ENCODE measurements around the gene PPP2R5D.

DNA sequence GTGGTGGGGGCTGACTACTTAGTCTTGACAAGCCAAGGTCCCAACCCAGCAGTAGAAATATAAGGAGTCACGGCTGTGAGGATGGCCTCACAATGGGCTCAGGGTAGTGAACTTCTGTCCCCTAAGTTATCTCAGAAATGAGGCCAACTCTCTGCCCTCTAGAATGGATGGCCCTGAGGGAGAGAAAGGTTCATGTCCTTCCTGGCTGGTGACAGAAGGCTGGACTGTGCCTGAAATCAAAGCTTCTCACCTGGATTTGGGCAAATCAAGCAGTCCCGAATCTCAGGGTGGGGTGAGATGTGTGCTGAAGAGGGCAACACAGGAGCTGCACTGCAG, 49.8 kb downstream of the PPP2R5D start:
- TF ChIP-seq, protein P1, sequence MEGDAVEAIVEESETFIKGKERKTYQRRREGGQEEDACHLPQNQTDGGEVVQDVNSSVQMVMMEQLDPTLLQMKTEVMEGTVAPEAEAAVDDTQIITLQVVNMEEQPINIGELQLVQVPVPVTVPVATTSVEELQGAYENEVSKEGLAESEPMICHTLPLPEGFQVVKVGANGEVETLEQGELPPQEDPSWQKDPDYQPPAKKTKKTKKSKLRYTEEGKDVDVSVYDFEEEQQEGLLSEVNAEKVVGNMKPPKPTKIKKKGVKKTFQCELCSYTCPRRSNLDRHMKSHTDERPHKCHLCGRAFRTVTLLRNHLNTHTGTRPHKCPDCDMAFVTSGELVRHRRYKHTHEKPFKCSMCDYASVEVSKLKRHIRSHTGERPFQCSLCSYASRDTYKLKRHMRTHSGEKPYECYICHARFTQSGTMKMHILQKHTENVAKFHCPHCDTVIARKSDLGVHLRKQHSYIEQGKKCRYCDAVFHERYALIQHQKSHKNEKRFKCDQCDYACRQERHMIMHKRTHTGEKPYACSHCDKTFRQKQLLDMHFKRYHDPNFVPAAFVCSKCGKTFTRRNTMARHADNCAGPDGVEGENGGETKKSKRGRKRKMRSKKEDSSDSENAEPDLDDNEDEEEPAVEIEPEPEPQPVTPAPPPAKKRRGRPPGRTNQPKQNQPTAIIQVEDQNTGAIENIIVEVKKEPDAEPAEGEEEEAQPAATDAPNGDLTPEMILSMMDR (IDR thresholded peaks at IDR 0.05) = no peak
- TF ChIP-seq EP300 (IDR thresholded peaks at IDR 0.05; ENCODE audit: low read depth) = no peak
- no peak for TF ChIP-seq POLR2AphosphoS5 (IDR thresholded peaks at IDR 0.05)
- no peak for TF ChIP-seq POLR2A (IDR thresholded peaks at IDR 0.05)
